ENCODE measurements around the gene PLEKHG4B.
"Not testable (repeated sequence)": the region's sequence is repeated elsewhere in the genome, so short reads cannot be mapped to it uniquely, and the experiment has no call there.

The PLEKHG4B gene

GRCh38 chr5:91556-92263 lies at the start of gene PLEKHG4B:
PLEKHG4B (plus strand) TSS chr5:92168; CDS start chr5:92232, 64 bp downstream.
- DNase-seq (ENCODE audit: low spot score) = no peak

- peak; percentile 37 for DNase-seq (ENCODE audit: low spot score)
Observed at GRCh38 chr5:42250-42649, 49.7 kb upstream of the PLEKHG4B start.

GRCh38 chr5:48192-48591 lies 43.8 kb upstream of the PLEKHG4B start:
- DNase-seq (ENCODE audit: low spot score) = no peak

GRCh38 chr5:49530-49929 lies 42.4 kb upstream of the PLEKHG4B start:
- not testable (repeated sequence) for DNase-seq (ENCODE audit: low spot score)

- DNase-seq (ENCODE audit: low spot score) = no peak
Observed at GRCh38 chr5:49953-50544, 41.9 kb upstream of the PLEKHG4B start.

GRCh38 chr5:50724-51499 lies 41.1 kb upstream of the PLEKHG4B start:
- no peak for DNase-seq (ENCODE audit: low spot score)

GRCh38 chr5:51500-51823 lies 40.5 kb upstream of the PLEKHG4B start:
- no peak for DNase-seq (ENCODE audit: low spot score)

- DNase-seq (ENCODE audit: low spot score) = peak; percentile 70
Observed at GRCh38 chr5:53381-54174, 38.4 kb upstream of the PLEKHG4B start.

GRCh38 chr5:54175-54730 lies 37.7 kb upstream of the PLEKHG4B start:
- DNase-seq (ENCODE audit: low spot score) = no peak

- DNase-seq (ENCODE audit: low spot score) = no peak
Observed at GRCh38 chr5:54876-55569, 36.9 kb upstream of the PLEKHG4B start.

GRCh38 chr5:56561-57290 lies 35.2 kb upstream of the PLEKHG4B start:
- no peak for DNase-seq (ENCODE audit: low spot score)

- not testable (repeated sequence) for DNase-seq (ENCODE audit: low spot score)
Observed at GRCh38 chr5:60250-60649, 31.7 kb upstream of the PLEKHG4B start.

- no peak for DNase-seq (ENCODE audit: low spot score)
Observed at GRCh38 chr5:70440-70839, 21.5 kb upstream of the PLEKHG4B start.

GRCh38 chr5:72316-73180 lies 19.4 kb upstream of the PLEKHG4B start:
- DNase-seq (ENCODE audit: low spot score) = not testable (repeated sequence)

- DNase-seq (ENCODE audit: low spot score) = not testable (repeated sequence)
Observed at GRCh38 chr5:73181-73447, 18.9 kb upstream of the PLEKHG4B start.

GRCh38 chr5:73768-74502 lies 18.0 kb upstream of the PLEKHG4B start:
- peak; percentile 4 for DNase-seq (ENCODE audit: low spot score)

GRCh38 chr5:74503-75109 lies 17.4 kb upstream of the PLEKHG4B start:
- peak; percentile 6 for DNase-seq (ENCODE audit: low spot score)

GRCh38 chr5:75331-76320 lies 16.3 kb upstream of the PLEKHG4B start:
- DNase-seq (ENCODE audit: low spot score) = peak; percentile 7

All from AG20443 (cell line).